ENCODE data around the gene TRIM60.
"Not testable (repeated sequence)": the region's sequence is repeated elsewhere in the genome, so short reads cannot be mapped to it uniquely, and the experiment has no call there.

The TRIM60 gene

GRCh38 chr4:165031436-165032211, at the start of gene TRIM60:
Gene TRIM60 (plus strand): TSS chr4:165031999. CDS start chr4:165040073, 8,074 bp downstream.
- DNase-seq = no peak

- no peak for DNase-seq
These were observed 42.3 kb upstream of the TRIM60 start for GRCh38 chr4:164989471-164989870.

- DNase-seq = not testable (repeated sequence)
These were observed 41.0 kb upstream of the TRIM60 start for GRCh38 chr4:164990786-164991185.

GRCh38 chr4:164996123-164996522, 35.7 kb upstream of the TRIM60 start:
- DNase-seq = not testable (repeated sequence)

GRCh38 chr4:164997324-164997723, 34.5 kb upstream of the TRIM60 start:
- no peak for DNase-seq

GRCh38 chr4:164997941-164998340, 33.9 kb upstream of the TRIM60 start:
- no peak for DNase-seq

- DNase-seq = not testable (repeated sequence)
These were observed 33.2 kb upstream of the TRIM60 start for GRCh38 chr4:164998526-164999080.

GRCh38 chr4:165001957-165002356, 29.8 kb upstream of the TRIM60 start:
- DNase-seq = not testable (repeated sequence)

GRCh38 chr4:165005352-165005925, 26.4 kb upstream of the TRIM60 start:
- DNase-seq = no peak

- DNase-seq = no peak
These were observed 25.3 kb upstream of the TRIM60 start for GRCh38 chr4:165006456-165006855.

- DNase-seq = no peak
These were observed 24.9 kb upstream of the TRIM60 start for GRCh38 chr4:165006886-165007285.

GRCh38 chr4:165009493-165010227, 22.1 kb upstream of the TRIM60 start:
- DNase-seq = no peak

- DNase-seq = no peak
These were observed 21.3 kb upstream of the TRIM60 start for GRCh38 chr4:165010487-165010886.

GRCh38 chr4:165010991-165011390, 20.8 kb upstream of the TRIM60 start:
- no peak for DNase-seq

- no peak for DNase-seq
These were observed 20.4 kb upstream of the TRIM60 start for GRCh38 chr4:165011403-165011802.

GRCh38 chr4:165013691-165014090, 18.1 kb upstream of the TRIM60 start:
- DNase-seq = no peak

- no peak for DNase-seq
These were observed 14.8 kb upstream of the TRIM60 start for GRCh38 chr4:165016971-165017370.

- DNase-seq = not testable (repeated sequence)
These were observed 11.8 kb upstream of the TRIM60 start for GRCh38 chr4:165019995-165020394.

- DNase-seq = not testable (repeated sequence)
These were observed 6.0 kb upstream of the TRIM60 start for GRCh38 chr4:165025782-165026181.

GRCh38 chr4:165027762-165028402, 3.9 kb upstream of the TRIM60 start:
- no peak for DNase-seq

GRCh38 chr4:165048170-165048569, 16.4 kb downstream of the TRIM60 start:
- DNase-seq = no peak

- DNase-seq = no peak
These were observed 20.8 kb downstream of the TRIM60 start for GRCh38 chr4:165052627-165053026.

GRCh38 chr4:165053645-165054044, 21.8 kb downstream of the TRIM60 start, which contains the start of gene TRIM75:
Gene TRIM75 (plus strand): TSS chr4:165053866. CDS start chr4:165059148, 5,282 bp downstream.
- DNase-seq = no peak
